Stimulated activated effector memory CD8-positive, alpha-beta T cell treated with anti-CD3 and anti-CD28 coated beads, Interleukin-12 subunit alpha, Interleukin-12 subunit beta, amount 100 ng/mL, for 72 hours (primary cell): ENCODE measurements around the gene CD274.
"Not testable (repeated sequence)": the region's sequence is repeated elsewhere in the genome, so short reads cannot be mapped to it uniquely, and the experiment has no call there.

Experiments
- ATAC-seq: fragments of 150-1000 bp; cut with Tn5 transposase; 2 replicates; pipeline ENCODE4 v1.10.0; 2021
- DNase-seq, 2 donors: peaks; one replicate each; pipeline ENCODE4 v3.0.0; 2021 to 2022; ENCODE audit warnings: low spot score in 2 of 2
- H3K27ac Mint-ChIP-seq: one replicate; pipeline ENCODE4 v1.8.0; 2022; ENCODE audit warnings: mild to moderate bottlenecking, mixed read lengths
- H3K36me3 Mint-ChIP-seq: one replicate; pipeline ENCODE4 v1.8.0; 2022; ENCODE audit warnings: mild to moderate bottlenecking, mixed read lengths
- H3K4me1 Mint-ChIP-seq: one replicate; pipeline ENCODE4 v1.8.0; 2022; ENCODE audit warnings: mixed read lengths
- H3K4me3 Mint-ChIP-seq: one replicate; pipeline ENCODE4 v1.8.0; 2022; ENCODE audit warnings: mild to moderate bottlenecking, mixed read lengths
- H3K9me3 Mint-ChIP-seq: one replicate; pipeline ENCODE4 v1.8.0; 2022; ENCODE audit warnings: mixed read lengths

CD274 gene

DNA sequence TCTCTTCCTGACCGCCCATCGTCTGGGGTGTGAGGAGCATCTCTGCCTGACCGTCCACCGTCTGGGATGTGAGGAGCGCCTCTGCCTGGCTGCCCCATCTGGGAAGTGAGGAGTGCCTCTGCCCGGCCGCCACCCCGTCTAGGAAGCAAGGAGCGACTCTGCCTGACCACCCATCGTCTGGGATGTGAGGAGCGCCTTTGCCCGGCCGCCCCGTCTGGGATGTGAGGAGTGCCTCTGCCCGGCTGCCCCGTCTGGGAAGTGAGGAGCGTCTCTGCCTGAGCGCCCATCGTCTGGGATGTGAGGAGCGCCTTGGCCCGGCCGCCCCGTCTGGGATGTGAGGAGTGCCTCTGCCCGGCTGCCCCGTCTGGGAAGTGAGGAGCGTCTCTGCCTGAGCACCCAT lies 17.0 kb upstream of the CD274 start:
- Mint-ChIP-seq H3K4me1 (peaks cover 29% of the 10 kb centered on the region), H3K36me3 (peaks cover 54% of the 10 kb centered on the region)
- ATAC-seq, H3K27ac Mint-ChIP-seq, H3K4me3 Mint-ChIP-seq, DNase-seq, H3K9me3 Mint-ChIP-seq: not testable (repeated sequence)

DNA sequence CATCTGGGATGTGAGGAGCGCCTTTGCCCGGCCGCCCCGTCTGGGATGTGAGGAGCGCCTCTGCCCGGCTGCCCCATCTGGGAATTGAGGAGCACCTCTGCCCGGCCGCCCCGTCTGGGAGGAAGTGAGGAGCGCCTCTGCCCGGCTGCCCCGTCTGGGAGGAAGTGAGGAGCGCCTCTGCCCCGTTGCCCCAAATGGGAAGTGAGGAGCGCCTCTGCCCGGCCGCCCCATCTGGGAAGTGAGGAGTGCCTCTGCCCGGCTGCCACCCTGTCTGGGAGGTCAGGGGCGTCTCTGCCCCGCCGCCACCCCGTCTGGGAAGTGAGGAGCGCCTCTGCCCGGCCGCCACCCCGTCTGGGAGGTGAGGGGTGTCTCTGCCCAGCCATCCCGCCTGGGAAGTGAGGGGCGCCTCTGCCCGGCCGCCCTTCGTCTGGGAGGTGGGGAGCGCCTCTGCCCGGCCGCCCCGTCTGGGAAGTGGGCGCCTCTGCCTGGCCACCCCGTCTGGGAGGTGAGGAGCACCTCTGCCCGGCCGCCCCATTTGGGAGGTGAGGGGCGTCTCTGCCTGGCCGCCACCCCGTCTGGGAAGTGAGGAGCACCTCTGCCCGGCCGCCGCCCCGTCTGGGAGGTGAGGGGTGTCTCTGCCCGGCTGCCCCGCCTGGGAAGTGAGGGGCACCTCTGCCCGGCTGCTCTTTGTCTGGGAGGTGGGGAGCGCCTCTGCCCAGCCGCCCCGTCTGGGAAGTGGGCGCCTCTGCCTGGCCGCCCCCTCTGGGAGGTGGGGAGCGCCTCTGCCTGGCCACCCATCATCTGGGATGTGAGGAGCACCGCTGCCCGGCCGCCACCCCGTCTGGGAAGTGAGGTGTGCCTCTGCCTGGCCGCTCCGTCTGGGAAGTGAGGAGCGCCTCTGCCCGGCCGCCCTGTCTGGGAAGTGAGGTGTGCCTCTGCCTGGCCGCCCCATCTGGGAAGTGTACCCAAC lies 16.2 kb upstream of the CD274 start:
- ATAC-seq, H3K4me3 Mint-ChIP-seq, H3K9me3 Mint-ChIP-seq, H3K27ac Mint-ChIP-seq, DNase-seq: not testable (repeated sequence)
- Mint-ChIP-seq H3K4me1 (peaks cover 37% of the 10 kb centered on the region), H3K36me3 (peaks cover 54% of the 10 kb centered on the region)

DNA sequence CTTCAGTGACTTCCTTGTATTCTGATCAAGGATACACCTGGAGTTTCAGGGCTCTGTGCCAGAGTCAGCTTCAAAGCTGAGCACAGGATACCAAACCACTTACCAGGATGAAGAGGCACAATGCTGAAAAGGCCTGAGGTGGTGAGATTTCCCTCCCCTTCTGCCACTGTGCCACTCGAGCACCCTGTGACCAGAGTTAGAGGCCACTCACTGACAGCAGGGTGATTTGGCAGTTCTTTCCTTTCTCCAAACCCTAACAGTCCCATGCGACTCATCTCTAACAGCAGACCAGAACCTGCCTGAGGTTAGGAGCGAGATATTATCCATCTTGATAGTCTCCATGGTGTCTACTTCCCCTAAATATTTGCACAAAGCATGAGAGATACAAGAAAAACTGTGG lies 14.4 kb upstream of the CD274 start:
- Mint-ChIP-seq H3K4me1 (peaks cover 49% of the 10 kb centered on the region), H3K27ac (no peak overlapping the region), H3K36me3 (peaks cover 44% of the 10 kb centered on the region), H3K4me3 (peak overlapping the region; percentile 89), H3K9me3 (no peaks in the 10 kb centered on the region)
- no peak for ATAC-seq
- no peak for DNase-seq

DNA sequence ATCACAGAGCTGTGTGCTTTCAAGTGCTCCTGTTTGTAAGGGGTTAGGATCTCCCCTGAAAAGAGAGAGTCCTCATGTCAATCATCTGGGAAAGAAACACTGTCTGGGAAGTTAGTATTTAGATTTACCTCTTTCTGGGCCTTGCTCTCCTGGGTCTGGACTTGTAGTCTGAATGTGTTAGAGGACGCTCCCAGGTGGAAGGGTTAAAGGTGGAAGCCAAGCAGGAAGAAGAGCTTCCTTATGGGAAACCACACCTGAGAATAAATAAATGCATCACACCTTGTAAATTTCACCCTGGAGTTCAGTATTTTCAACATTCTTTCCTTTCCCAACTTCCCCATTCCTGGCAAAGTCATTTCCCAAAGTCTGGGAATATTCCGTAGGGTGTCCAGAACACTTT lies 13.9 kb upstream of the CD274 start:
- ATAC-seq, result no peak
- DNase-seq, result no peak
- Mint-ChIP-seq H3K4me1 (peaks cover 53% of the 10 kb centered on the region), H3K27ac (peak overlapping the region; percentile 95), H3K4me3 (peak overlapping the region; percentile 89), H3K36me3 (peaks cover 39% of the 10 kb centered on the region), H3K9me3 (no peaks in the 10 kb centered on the region)

- Mint-ChIP-seq H3K9me3 (no peaks in the 10 kb centered on the region), H3K4me3 (peak within 1 kb of the TSS; percentile 89), H3K27ac (peak within 1 kb of the TSS; percentile 95), H3K4me1 (peaks cover 53% of the 10 kb centered on the region), H3K36me3 (peaks cover 33% of the 10 kb centered on the region)
- ATAC-seq, result peak; percentile 95
- DNase-seq, result peak; percentile 71 to 92
These were observed 12.8 kb upstream of the CD274 start, which contains the start of gene PLGRKT for GRCh38 chr9:5437254-5438216. Gene PLGRKT (minus strand): TSS chr9:5437925. CDS start chr9:5431977, 5,948 bp downstream.

DNA sequence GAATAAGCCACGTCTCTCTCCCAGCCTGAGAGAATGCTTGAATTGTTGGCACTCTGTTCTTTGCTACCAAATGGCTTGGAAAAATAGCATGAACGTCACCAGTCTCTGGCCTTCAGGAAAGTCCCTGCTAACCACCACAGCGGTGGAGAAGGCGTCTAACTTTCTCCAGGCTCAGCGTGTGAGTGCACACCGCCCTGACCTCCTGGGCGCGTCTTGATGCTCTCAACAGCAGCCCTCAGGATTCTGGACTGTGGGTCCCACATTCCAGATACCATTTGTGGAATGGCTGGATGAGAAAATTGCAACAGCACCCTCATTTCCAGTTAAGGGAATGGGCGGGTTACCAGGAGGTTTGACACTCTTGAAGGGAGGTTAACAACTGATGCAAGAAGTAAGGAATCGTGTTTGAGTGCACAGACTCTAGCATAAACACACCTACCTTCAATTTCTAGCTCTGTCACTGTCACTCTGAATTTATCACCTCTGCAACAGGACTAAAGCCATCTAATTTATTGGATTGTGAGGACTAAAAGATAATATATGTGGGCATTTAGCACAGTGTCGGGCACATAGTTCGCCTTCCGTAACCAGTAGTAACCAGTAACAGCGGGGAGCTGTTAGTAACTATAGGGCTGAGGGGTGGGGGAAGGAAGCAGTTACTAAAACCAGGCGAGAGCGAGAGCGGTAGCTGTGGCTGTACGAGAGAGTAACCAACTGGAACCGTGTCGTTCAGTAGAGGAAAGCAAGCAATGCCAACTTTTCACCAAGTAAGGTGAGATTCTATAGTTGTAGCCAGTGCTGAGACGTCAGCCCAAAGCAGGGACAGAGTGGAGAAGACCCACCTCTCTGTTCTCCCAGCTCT lies 11.8 kb upstream of the CD274 start:
- Mint-ChIP-seq H3K36me3 (peaks cover 33% of the 10 kb centered on the region), H3K4me3 (peak overlapping the region; percentile 89), H3K27ac (peak overlapping the region; percentile 95), H3K4me1 (peaks cover 53% of the 10 kb centered on the region), H3K9me3 (no peaks in the 10 kb centered on the region)
- ATAC-seq (peak; percentile 67), DNase-seq (peak; percentile 30 to 83)

GRCh38 chr9:5440426-5440825 lies 9.9 kb upstream of the CD274 start:
- Mint-ChIP-seq H3K9me3 (no peaks in the 10 kb centered on the region), H3K4me3 (no peak overlapping the region), H3K4me1 (peaks cover 48% of the 10 kb centered on the region), H3K36me3 (peaks cover 25% of the 10 kb centered on the region), H3K27ac (no peak overlapping the region)
- no peak for ATAC-seq
- DNase-seq, result no peak

- no peak for ATAC-seq
- no peak overlapping the region for H3K27ac Mint-ChIP-seq
- H3K9me3 Mint-ChIP-seq, result no peaks in the 10 kb centered on the region
- H3K4me1 Mint-ChIP-seq, result peaks cover 46% of the 10 kb centered on the region
- no peak overlapping the region for H3K4me3 Mint-ChIP-seq
- H3K36me3 Mint-ChIP-seq, result peaks cover 20% of the 10 kb centered on the region
- no peak for DNase-seq
These were observed 9.3 kb upstream of the CD274 start for GRCh38 chr9:5441043-5441442.

DNA sequence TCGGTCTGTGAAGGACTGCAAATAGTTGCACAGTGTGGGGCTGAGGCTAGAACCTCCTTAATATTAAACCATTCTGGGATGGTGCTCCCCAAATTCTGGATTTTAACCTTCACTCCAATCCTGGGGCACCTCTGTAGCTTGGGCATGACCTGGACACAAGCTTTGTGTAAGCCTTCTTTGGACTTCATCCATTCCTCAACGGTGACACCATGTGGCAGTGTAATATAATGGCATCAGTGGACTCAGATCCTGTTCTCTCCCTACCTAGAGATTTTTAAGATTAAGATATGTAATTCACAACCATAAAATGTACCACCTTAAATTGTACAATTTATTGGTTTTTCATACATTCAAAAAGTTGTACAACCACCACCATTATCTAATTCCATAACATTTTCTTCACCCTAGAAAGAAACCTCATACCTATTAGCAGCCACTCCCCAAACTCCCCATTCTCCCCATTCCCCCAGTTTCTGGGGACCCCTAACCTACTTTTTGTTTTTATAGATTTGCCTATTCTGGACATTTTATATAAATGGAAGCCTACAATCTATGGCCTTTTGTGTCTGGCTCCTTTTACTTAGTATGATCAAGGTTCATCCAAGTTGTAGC lies 7.8 kb upstream of the CD274 start:
- Mint-ChIP-seq H3K4me1 (peaks cover 45% of the 10 kb centered on the region), H3K27ac (no peak overlapping the region)
- no peak for DNase-seq

DNA sequence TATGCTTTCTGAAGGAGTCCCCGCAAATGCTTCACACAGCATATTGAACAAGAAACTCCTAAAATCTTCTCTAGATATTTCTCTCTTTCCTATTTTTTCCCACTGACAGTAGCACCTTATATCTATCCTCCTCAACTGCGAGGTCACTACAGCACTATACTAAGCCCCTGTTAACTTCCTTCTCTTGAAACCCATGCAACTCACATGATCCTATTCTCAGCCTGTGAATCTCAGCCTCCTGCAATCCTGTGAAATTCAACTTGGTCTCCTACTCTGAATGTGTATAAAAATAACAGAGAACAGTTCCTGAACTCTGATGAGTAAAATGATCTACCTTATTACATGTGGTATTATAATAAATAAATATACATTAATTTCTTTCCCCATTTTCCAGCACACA lies 6.5 kb upstream of the CD274 start:
- no peak overlapping the region for H3K4me3 Mint-ChIP-seq
- H3K36me3 Mint-ChIP-seq, result no peaks in the 10 kb centered on the region
- no peak overlapping the region for H3K27ac Mint-ChIP-seq
- H3K9me3 Mint-ChIP-seq, result no peaks in the 10 kb centered on the region
- H3K4me1 Mint-ChIP-seq, result peaks cover 46% of the 10 kb centered on the region
- DNase-seq, result no peak
- no peak for ATAC-seq

More for the DNA sequence above, 7.8 kb upstream of the CD274 start:
- ATAC-seq, result no peak
- Mint-ChIP-seq H3K36me3 (peaks cover 5% of the 10 kb centered on the region), H3K4me3 (no peak overlapping the region), H3K9me3 (no peaks in the 10 kb centered on the region)

DNA sequence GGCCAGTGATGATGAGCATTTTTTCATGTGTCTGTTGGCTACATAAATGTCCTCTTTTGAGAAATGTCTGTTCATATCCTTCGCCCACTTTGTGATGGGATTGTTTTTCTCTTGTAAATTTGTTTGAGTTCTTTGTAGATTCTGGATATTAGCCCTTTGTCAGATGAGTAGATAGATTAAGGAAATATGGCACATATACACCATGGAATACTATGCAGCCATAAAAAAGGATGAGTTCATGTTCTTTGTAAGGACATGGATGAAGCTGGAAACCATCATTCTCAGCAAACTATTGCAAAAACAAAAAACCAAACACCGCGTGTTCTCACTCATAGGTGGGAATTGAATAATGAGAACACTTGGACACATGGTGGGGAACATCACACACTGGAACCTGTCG lies 5.2 kb upstream of the CD274 start:
- H3K4me3 Mint-ChIP-seq, DNase-seq, H3K36me3 Mint-ChIP-seq, H3K27ac Mint-ChIP-seq, ATAC-seq, H3K9me3 Mint-ChIP-seq: not testable (repeated sequence)
- H3K4me1 Mint-ChIP-seq, result peaks cover 39% of the 10 kb centered on the region

GRCh38 chr9:5445886-5446285 lies 4.5 kb upstream of the CD274 start:
- no peaks in the 10 kb centered on the region for H3K36me3 Mint-ChIP-seq
- H3K4me1 Mint-ChIP-seq, result peaks cover 31% of the 10 kb centered on the region
- peak overlapping the region; percentile 11 for H3K4me3 Mint-ChIP-seq
- H3K9me3 Mint-ChIP-seq, result no peaks in the 10 kb centered on the region
- H3K27ac Mint-ChIP-seq, result no peak overlapping the region
- no peak for DNase-seq
- no peak for ATAC-seq

DNA sequence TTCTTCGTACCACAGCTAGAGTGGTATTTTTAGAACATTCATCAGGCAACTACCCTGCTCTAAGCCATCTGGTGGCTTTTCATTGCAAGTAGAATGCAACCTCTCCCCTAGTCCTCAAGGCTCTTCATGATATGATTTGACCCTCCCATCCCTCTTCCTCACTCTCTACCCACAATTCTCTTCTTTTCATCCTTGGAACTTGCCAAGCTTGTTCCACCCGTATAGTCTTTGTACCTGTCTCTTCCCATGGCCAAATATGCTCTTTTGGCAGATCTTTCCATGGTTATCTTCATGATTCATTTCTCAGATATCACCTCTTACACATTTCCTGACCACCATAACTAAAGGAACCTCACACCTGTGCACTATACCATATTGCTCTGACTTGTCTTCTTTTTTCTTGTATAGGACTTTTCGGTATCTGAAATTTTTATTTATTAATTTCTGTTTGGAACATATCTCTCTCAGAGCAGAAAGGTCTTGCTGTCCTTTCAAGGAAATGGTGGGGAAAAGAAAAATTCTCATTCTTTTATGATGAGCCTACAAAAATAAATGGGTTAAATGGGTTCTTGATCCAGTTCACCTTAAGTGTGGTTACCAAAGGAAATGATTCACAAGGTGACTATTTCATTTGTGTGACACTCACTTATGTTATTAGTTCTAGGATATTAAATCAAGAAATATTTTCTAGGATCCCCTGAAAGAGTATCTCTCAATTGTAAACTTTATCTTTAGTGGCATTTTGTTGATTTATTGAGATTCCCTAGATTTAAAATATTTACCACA lies 3.7 kb upstream of the CD274 start:
- Mint-ChIP-seq H3K4me3 (peak overlapping the region; percentile 11), H3K27ac (peak overlapping the region; percentile 82), H3K9me3 (no peaks in the 10 kb centered on the region), H3K36me3 (peaks cover 2% of the 10 kb centered on the region), H3K4me1 (peaks cover 32% of the 10 kb centered on the region)
- DNase-seq (no peak), ATAC-seq (peak; percentile 53)
